Parathyroid adenoma (tissue), 2 donors: ENCODE data around the gene CNIH1.
A peak's percentile ranks its signal among the peaks of the same experiment; 100 is the strongest.

ENCODE experiments used
- H2AFZ ChIP-seq: fragments of 300-600 bp; sonication (generic); one replicate; pipeline ENCODE4 v1.7.0; 2017; ENCODE audit warnings: antibody characterized with exemption, mild to moderate bottlenecking
- H3K27ac ChIP-seq: fragments of 300-600 bp; sonication (generic); one replicate; pipeline ENCODE4 v1.7.0; 2017
- H3K27me3 ChIP-seq: fragments of 300-600 bp; sonication (generic); one replicate; pipeline ENCODE4 v1.7.0; 2017; ENCODE audit warnings: low read length; ENCODE audit not compliant: control insufficient read depth, insufficient read depth
- H3K36me3 ChIP-seq: fragments of 300-600 bp; sonication (generic); one replicate; pipeline ENCODE4 v1.7.0; 2017; ENCODE audit warnings: low read length; ENCODE audit not compliant: control insufficient read depth, insufficient read depth
- H3K4me1 ChIP-seq: fragments of 300-600 bp; sonication (generic); one replicate; pipeline ENCODE4 v1.7.0; 2017; ENCODE audit warnings: control low read depth
- H3K4me2 ChIP-seq: fragments of 300-600 bp; sonication (generic); one replicate; pipeline ENCODE4 v1.7.0; 2017; ENCODE audit warnings: low read length
- H3K4me3 ChIP-seq: fragments of 300-600 bp; sonication (generic); one replicate; pipeline ENCODE4 v1.7.0; 2017; ENCODE audit warnings: low read depth, low read length
- H3K79me2 ChIP-seq: fragments of 300-600 bp; sonication (generic); one replicate; pipeline ENCODE4 v1.7.0; 2017; ENCODE audit warnings: control low read depth
- H3K9ac ChIP-seq: fragments of 300-600 bp; sonication (generic); one replicate; pipeline ENCODE4 v1.7.0; 2017; ENCODE audit warnings: mild to moderate bottlenecking
- H3K9me3 ChIP-seq: fragments of 300-600 bp; sonication (generic); one replicate; pipeline ENCODE4 v1.7.0; 2017; ENCODE audit warnings: low read length; ENCODE audit not compliant: control insufficient read depth
- CTCF ChIP-seq: fragments of 300-600 bp; sonication (generic); IDR thresholded peaks from one replicate; pipeline ENCODE4 v1.7.0; 2017; ENCODE audit warnings: antibody characterized with exemption, mild to moderate bottlenecking
- donor health status: primary hyperparathyroidism.

CNIH1 gene

GRCh38 chr14:54475911-54476310 is 34.7 kb upstream of the CNIH1 start:
- H3K9me3 ChIP-seq: no peaks in the 10 kb centered on the region
- no peak overlapping the region for H2AFZ ChIP-seq
- H3K36me3 ChIP-seq: no peaks in the 10 kb centered on the region
- H3K4me3 ChIP-seq: no peak overlapping the region
- peaks cover 5% of the 10 kb centered on the region for H3K4me1 ChIP-seq
- no peak for TF ChIP-seq CTCF
- no peak overlapping the region for H3K27ac ChIP-seq
- no peaks in the 10 kb centered on the region for H3K79me2 ChIP-seq
- no peak overlapping the region for H3K9ac ChIP-seq
- H3K4me2 ChIP-seq: no peak overlapping the region
- H3K27me3 ChIP-seq: no peaks in the 10 kb centered on the region

- H3K4me2 ChIP-seq: no peak overlapping the region
- H3K9me3 ChIP-seq: no peaks in the 10 kb centered on the region
- H3K27me3 ChIP-seq: no peaks in the 10 kb centered on the region
- TF ChIP-seq CTCF: no peak
- H3K36me3 ChIP-seq: no peaks in the 10 kb centered on the region
- no peak overlapping the region for H2AFZ ChIP-seq
- H3K27ac ChIP-seq: no peak overlapping the region
- H3K4me1 ChIP-seq: peaks cover 5% of the 10 kb centered on the region
- no peaks in the 10 kb centered on the region for H3K79me2 ChIP-seq
- no peak overlapping the region for H3K9ac ChIP-seq
- H3K4me3 ChIP-seq: no peak overlapping the region
Observed at GRCh38 chr14:54475187-54475899, 34.2 kb upstream of the CNIH1 start.

GRCh38 chr14:54474232-54474793 is 33.1 kb upstream of the CNIH1 start:
- H3K27me3 ChIP-seq: no peaks in the 10 kb centered on the region
- no peak overlapping the region for H3K27ac ChIP-seq
- no peak overlapping the region for H3K9ac ChIP-seq
- H3K4me2 ChIP-seq: no peak overlapping the region
- no peak overlapping the region for H3K4me3 ChIP-seq
- no peaks in the 10 kb centered on the region for H3K36me3 ChIP-seq
- H3K4me1 ChIP-seq: peaks cover 5% of the 10 kb centered on the region
- H3K79me2 ChIP-seq: no peaks in the 10 kb centered on the region
- H3K9me3 ChIP-seq: no peaks in the 10 kb centered on the region
- no peak for TF ChIP-seq CTCF
- H2AFZ ChIP-seq: no peak overlapping the region

GRCh38 chr14:54472315-54472714 is 31.1 kb upstream of the CNIH1 start:
- no peaks in the 10 kb centered on the region for H3K9me3 ChIP-seq
- no peak overlapping the region for H3K9ac ChIP-seq
- H3K36me3 ChIP-seq: no peaks in the 10 kb centered on the region
- no peaks in the 10 kb centered on the region for H3K27me3 ChIP-seq
- H3K4me3 ChIP-seq: peak overlapping the region; percentile 7
- H3K27ac ChIP-seq: no peak overlapping the region
- no peak overlapping the region for H2AFZ ChIP-seq
- H3K4me1 ChIP-seq: peaks cover 5% of the 10 kb centered on the region
- no peaks in the 10 kb centered on the region for H3K79me2 ChIP-seq
- H3K4me2 ChIP-seq: peak overlapping the region; percentile 21
- TF ChIP-seq CTCF: no peak

- Histone ChIP-seq H2AFZ (no peak overlapping the region), H3K4me2 (no peak overlapping the region), H3K79me2 (no peaks in the 10 kb centered on the region), H3K36me3 (no peaks in the 10 kb centered on the region), H3K9ac (no peak overlapping the region), H3K27ac (no peak overlapping the region), H3K9me3 (no peaks in the 10 kb centered on the region), H3K27me3 (no peaks in the 10 kb centered on the region), H3K4me1 (peaks cover 5% of the 10 kb centered on the region), H3K4me3 (no peak overlapping the region)
- no peak for TF ChIP-seq CTCF
Observed at GRCh38 chr14:54471641-54472040, 30.5 kb upstream of the CNIH1 start.
